HG03097 (cell line): ENCODE measurements around the gene PCDH9.
"Not testable (repeated sequence)": the region's sequence is repeated elsewhere in the genome, so short reads cannot be mapped to it uniquely, and the experiment has no call there.

ENCODE experiments used
- ATAC-seq: cut with Tn5 transposase; IDR thresholded peaks from one replicate; pipeline ENCODE4 v1.9.1; 2021; ENCODE audit not compliant: unreplicated experiment, low FRiP score

PCDH9 gene

GRCh38 chr13:66634384-66634783 lies 595.8 kb downstream of the PCDH9 start:
- ATAC-seq, result no peak

GRCh38 chr13:66627512-66627911 lies 602.6 kb downstream of the PCDH9 start:
- no peak for ATAC-seq

- ATAC-seq, result no peak
Measured at GRCh38 chr13:66624302-66624701, 605.8 kb downstream of the PCDH9 start.

GRCh38 chr13:66623129-66623820 lies 606.9 kb downstream of the PCDH9 start:
- ATAC-seq, result no peak

- not testable (repeated sequence) for ATAC-seq
Measured at GRCh38 chr13:66621906-66622447, 608.2 kb downstream of the PCDH9 start.

GRCh38 chr13:66618702-66619101 lies 611.4 kb downstream of the PCDH9 start:
- no peak for ATAC-seq

- ATAC-seq, result no peak
Measured at GRCh38 chr13:66617786-66618185, 612.4 kb downstream of the PCDH9 start.

- ATAC-seq, result no peak
Measured at GRCh38 chr13:66612983-66613382, 617.2 kb downstream of the PCDH9 start.

- no peak for ATAC-seq
Measured at GRCh38 chr13:66586489-66586888, 643.6 kb downstream of the PCDH9 start.

- ATAC-seq, result no peak
Measured at GRCh38 chr13:66585669-66586203, 644.4 kb downstream of the PCDH9 start.

GRCh38 chr13:66581675-66582074 lies 648.5 kb downstream of the PCDH9 start:
- ATAC-seq, result no peak

- ATAC-seq, result no peak
Measured at GRCh38 chr13:66578305-66578704, 651.8 kb downstream of the PCDH9 start.

GRCh38 chr13:66577358-66577757 lies 652.8 kb downstream of the PCDH9 start:
- ATAC-seq, result no peak

GRCh38 chr13:66576381-66576780 lies 653.8 kb downstream of the PCDH9 start:
- ATAC-seq, result no peak

GRCh38 chr13:66574606-66575005 lies 655.5 kb downstream of the PCDH9 start:
- no peak for ATAC-seq

- ATAC-seq, result no peak
Measured at GRCh38 chr13:66567899-66568612, 662.1 kb downstream of the PCDH9 start.

GRCh38 chr13:66565279-66565678 lies 664.9 kb downstream of the PCDH9 start:
- no peak for ATAC-seq

- ATAC-seq, result no peak
Measured at GRCh38 chr13:66563076-66563475, 667.1 kb downstream of the PCDH9 start.

GRCh38 chr13:66562054-66562453 lies 668.1 kb downstream of the PCDH9 start:
- ATAC-seq, result no peak

GRCh38 chr13:66560991-66561390 lies 669.1 kb downstream of the PCDH9 start:
- no peak for ATAC-seq

GRCh38 chr13:66560189-66560588 lies 669.9 kb downstream of the PCDH9 start:
- ATAC-seq, result no peak

GRCh38 chr13:66559093-66559492 lies 671.0 kb downstream of the PCDH9 start:
- no peak for ATAC-seq
